Naive B cell (primary cell): ENCODE data around the gene AGBL4. TPM values are rescaled to one million over a fixed set of nuclear protein-coding genes. Genes with fewer than 3 reads are reported as not detected.

ENCODE experiments used
- ATAC-seq, 2 donors: fragments of 150-1000 bp; cut with Tn5 transposase; 2 replicates each; pipeline ENCODE4 v1.10.0; 2021; ENCODE audit warnings: low read depth in 2 of 2, mild to moderate bottlenecking in 2 of 2, moderate library complexity in 2 of 2
- DNase-seq: peaks from one replicate; pipeline ENCODE4 v3.0.0; 2022
- H3K27ac Mint-ChIP-seq, 6 donors: one replicate each; pipeline ENCODE4 v1.8.0; 2020 to 2022; ENCODE audit warnings: mild to moderate bottlenecking in 6 of 6, mixed read lengths in 6 of 6, moderate library complexity in 5 of 6, inconsistent platforms in 2 of 6
- H3K27me3 Mint-ChIP-seq, 3 donors: one replicate each; pipeline ENCODE4 v1.8.0; 2021 to 2022; ENCODE audit warnings: mixed read lengths in 3 of 3, mild to moderate bottlenecking in 1 of 3
- H3K36me3 Mint-ChIP-seq, 2 donors: one replicate each; pipeline ENCODE4 v1.8.0; 2020 to 2022; ENCODE audit warnings: mixed read lengths in 2 of 2, inconsistent platforms in 1 of 2, mild to moderate bottlenecking in 1 of 2
- H3K4me1 Mint-ChIP-seq, 3 donors: one replicate each; pipeline ENCODE4 v1.8.0; 2020 to 2022; ENCODE audit warnings: mixed read lengths in 3 of 3, inconsistent platforms in 1 of 3, mild to moderate bottlenecking in 1 of 3, moderate library complexity in 1 of 3
- H3K4me3 Mint-ChIP-seq, 8 donors: one replicate each; pipeline ENCODE4 v1.8.0; 2020 to 2022; ENCODE audit warnings: mild to moderate bottlenecking in 8 of 8, mixed read lengths in 8 of 8, moderate library complexity in 8 of 8, inconsistent platforms in 2 of 8
- H3K9me3 Mint-ChIP-seq, 7 donors: one replicate each; pipeline ENCODE4 v1.8.0; 2020 to 2022; ENCODE audit warnings: mixed read lengths in 7 of 7, mild to moderate bottlenecking in 5 of 7, inconsistent platforms in 2 of 7, moderate library complexity in 1 of 7
- polyA plus RNA-seq, 6 donors: library from polyadenylated mRNA; unstranded; fragments of 300-500 nt; fragmentation: Illumina TruSeq; gene quantifications; one replicate each; pipeline ENCODE4 v1.2.3, GENCODE V29; 2021; ENCODE audit warnings: low read depth in 6 of 6

The AGBL4 gene
- polyA plus RNA-seq, 6 donors from 2014 or later, result 0.18 to 0.32 (median 0.20) TPM; not detected in 3

GRCh38 chr1:49225464-49225863 lies 798.3 kb downstream of the AGBL4 start:
- Mint-ChIP-seq H3K27ac (no peak overlapping the region), H3K27me3 (peaks cover 0 to 6% (median 0%) of the 10 kb centered on the region in 3 donors), H3K4me3 (no peak overlapping the region), H3K9me3 (no peaks in the 10 kb centered on the region), H3K4me1 (no peaks in the 10 kb centered on the region), H3K36me3 (no peaks in the 10 kb centered on the region)
- DNase-seq, result no peak
- no peak for ATAC-seq

DNA sequence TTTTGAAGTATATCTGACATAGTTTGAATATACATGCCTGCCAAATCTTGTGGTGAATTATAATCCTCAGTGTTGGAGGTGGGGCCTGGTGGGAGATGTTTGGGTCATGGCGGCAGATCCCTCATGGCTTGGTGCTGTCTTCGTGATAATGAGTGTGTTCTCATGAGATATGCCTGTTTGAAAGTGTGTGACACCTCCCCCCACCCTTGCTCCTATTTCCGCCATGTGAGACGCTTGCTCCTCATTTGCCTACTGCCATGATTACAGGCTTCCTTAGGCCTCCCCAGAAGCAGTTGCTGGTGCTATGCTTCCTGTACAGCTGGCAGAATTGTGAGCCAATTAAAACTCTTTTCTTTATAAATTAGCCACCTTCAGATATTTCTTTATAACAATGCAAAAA lies 810.5 kb downstream of the AGBL4 start:
- peaks cover 0 to 4% (median 0%) of the 10 kb centered on the region in 3 donors for H3K27me3 Mint-ChIP-seq

DNA sequence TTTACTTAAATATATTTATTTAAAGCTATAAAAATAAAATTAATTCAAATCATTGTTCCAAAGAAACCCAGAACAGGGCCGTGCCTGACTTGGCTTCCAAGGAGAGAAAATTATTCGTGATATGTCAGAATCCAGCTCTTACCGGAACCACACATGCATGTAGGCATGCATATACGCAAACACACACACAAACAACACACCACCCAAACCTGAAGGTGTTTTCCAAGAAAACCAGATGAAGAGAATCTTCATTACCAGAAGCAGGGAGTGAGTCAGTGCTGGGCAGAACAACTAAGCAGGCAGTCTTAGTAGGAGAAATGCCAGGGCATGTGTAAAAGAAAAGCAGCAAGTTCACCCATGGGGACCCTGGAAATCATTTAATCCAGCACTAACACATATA lies 815.0 kb downstream of the AGBL4 start:
- ATAC-seq, result no peak
- DNase-seq, result no peak
- no peak overlapping the region for H3K27ac Mint-ChIP-seq
- no peak overlapping the region for H3K4me3 Mint-ChIP-seq
- peaks cover 0 to 8% (median 4%) of the 10 kb centered on the region in 3 donors for H3K27me3 Mint-ChIP-seq
- H3K4me1 Mint-ChIP-seq, result no peaks in the 10 kb centered on the region
- no peaks in the 10 kb centered on the region for H3K36me3 Mint-ChIP-seq
- peaks cover 0 to 6% (median 0%) of the 10 kb centered on the region in 7 donors for H3K9me3 Mint-ChIP-seq

More for the DNA sequence above, 810.5 kb downstream of the AGBL4 start:
- DNase-seq, result no peak
- H3K4me3 Mint-ChIP-seq, result no peak overlapping the region
- ATAC-seq, result no peak
- H3K36me3 Mint-ChIP-seq, result no peaks in the 10 kb centered on the region
- H3K9me3 Mint-ChIP-seq, result peaks cover 0 to 3% (median 0%) of the 10 kb centered on the region in 7 donors
- H3K27ac Mint-ChIP-seq, result no peak overlapping the region
- no peaks in the 10 kb centered on the region for H3K4me1 Mint-ChIP-seq

DNA sequence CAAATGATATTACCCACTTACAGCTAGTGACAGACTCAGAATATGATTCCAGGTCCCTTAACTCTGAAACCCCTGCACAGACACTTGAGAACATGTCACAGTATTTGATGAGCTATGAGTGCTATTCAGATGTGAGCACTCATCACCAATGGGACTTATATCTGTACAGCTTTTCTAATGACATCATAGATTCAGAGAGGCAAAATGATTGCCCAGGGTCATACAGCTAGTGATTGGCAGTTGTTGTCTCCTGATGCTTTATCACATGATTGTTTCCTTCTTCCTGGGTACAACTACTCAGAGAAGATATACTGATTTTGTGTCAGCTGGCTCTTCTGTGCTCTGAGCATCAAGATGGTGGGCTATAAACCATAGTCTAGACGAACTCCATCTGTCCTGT lies 819.0 kb downstream of the AGBL4 start:
- Mint-ChIP-seq H3K9me3 (peaks cover 0 to 15% (median 7%) of the 10 kb centered on the region in 7 donors), H3K36me3 (no peaks in the 10 kb centered on the region), H3K27ac (no peak overlapping the region), H3K27me3 (peaks cover 7 to 9% (median 9%) of the 10 kb centered on the region in 3 donors), H3K4me3 (no peak overlapping the region), H3K4me1 (no peaks in the 10 kb centered on the region)
- DNase-seq (no peak), ATAC-seq (no peak)

DNA sequence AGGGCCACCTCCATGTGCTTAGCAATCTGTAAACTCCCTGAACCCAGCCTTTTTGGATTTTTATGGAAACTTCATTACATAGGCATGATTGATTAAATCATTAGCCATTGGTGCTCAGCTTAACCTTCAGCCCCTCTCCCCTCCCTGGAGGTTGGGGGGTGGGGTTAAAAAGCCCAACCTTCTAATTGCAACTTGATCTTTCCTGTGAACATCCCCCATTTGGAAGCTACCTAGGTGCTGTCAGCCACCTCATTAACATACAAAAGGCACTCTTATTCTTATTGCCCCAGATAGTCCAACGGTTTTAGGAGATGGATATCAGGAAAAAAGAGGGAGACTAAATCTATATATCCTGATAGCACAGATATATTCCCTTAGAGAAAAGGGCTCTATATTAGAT lies 823.0 kb downstream of the AGBL4 start:
- no peak overlapping the region for H3K4me3 Mint-ChIP-seq
- peaks cover 5 to 34% (median 11%) of the 10 kb centered on the region in 7 donors for H3K9me3 Mint-ChIP-seq
- no peaks in the 10 kb centered on the region for H3K36me3 Mint-ChIP-seq
- no peak for ATAC-seq
- no peak for DNase-seq
- H3K27me3 Mint-ChIP-seq, result peaks cover 5 to 12% (median 6%) of the 10 kb centered on the region in 3 donors
- H3K4me1 Mint-ChIP-seq, result no peaks in the 10 kb centered on the region
- H3K27ac Mint-ChIP-seq, result no peak overlapping the region

GRCh38 chr1:49199564-49199963 lies 824.2 kb downstream of the AGBL4 start:
- Mint-ChIP-seq H3K4me3 (no peak overlapping the region), H3K27ac (no peak overlapping the region), H3K27me3 (peaks cover 5 to 12% (median 5%) of the 10 kb centered on the region in 3 donors), H3K9me3 (peaks cover 10 to 46% (median 20%) of the 10 kb centered on the region in 7 donors), H3K4me1 (no peaks in the 10 kb centered on the region), H3K36me3 (no peaks in the 10 kb centered on the region)
- DNase-seq (no peak), ATAC-seq (no peak)

DNA sequence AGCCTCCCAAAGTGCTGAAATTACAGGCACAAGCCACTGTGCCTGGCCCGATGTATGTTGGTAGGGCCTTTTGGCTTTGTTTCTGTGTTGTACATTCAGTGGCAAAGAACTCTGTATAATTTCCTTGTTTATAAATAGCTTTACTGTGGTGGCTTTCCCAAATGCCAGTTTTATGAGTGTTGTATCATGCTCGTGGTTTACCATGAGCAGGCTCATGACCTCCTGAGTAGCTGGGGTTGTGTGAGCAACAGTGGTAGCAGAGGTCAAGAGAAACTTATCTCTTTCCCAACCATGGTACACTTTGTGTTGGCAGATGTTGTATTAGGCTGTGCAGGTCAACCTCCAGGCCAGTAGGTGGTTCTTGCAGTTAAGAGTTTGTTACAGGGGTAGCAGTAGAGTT lies 826.7 kb downstream of the AGBL4 start:
- no peak overlapping the region for H3K27ac Mint-ChIP-seq
- no peak overlapping the region for H3K4me3 Mint-ChIP-seq
- H3K27me3 Mint-ChIP-seq, result peaks cover 5 to 12% (median 5%) of the 10 kb centered on the region in 3 donors
- no peaks in the 10 kb centered on the region for H3K4me1 Mint-ChIP-seq
- peaks cover 10 to 46% (median 21%) of the 10 kb centered on the region in 7 donors for H3K9me3 Mint-ChIP-seq
- DNase-seq (no peak), ATAC-seq (no peak)
- H3K36me3 Mint-ChIP-seq, result no peaks in the 10 kb centered on the region

DNA sequence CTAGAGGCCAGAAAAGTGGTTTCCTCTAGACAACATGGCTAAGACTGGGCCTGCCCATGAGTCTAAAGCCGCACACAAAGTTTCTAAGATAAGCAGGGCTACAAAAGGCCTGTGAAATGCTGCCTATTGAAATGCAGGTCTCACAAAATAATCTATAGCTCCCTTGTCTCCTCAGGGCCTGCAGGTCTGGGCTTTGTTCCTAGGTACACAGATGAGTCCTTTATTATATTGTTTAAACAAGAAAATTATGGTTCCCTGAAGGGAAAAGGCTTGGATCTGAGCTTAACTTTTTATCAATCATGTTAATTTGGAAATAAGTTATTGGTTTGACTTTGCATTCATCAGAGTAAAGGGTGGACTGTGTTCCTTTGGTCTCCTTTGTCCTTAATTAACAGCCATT lies 833.6 kb downstream of the AGBL4 start:
- DNase-seq (no peak), ATAC-seq (no peak)
- Mint-ChIP-seq H3K4me1 (no peaks in the 10 kb centered on the region), H3K27me3 (peaks cover 0 to 4% (median 0%) of the 10 kb centered on the region in 3 donors), H3K27ac (no peak overlapping the region), H3K4me3 (no peak overlapping the region), H3K36me3 (peaks cover 0 to 7% of the 10 kb centered on the region in 2 donors), H3K9me3 (peaks cover 11 to 42% (median 15%) of the 10 kb centered on the region in 7 donors)

GRCh38 chr1:49187056-49187455 lies 836.7 kb downstream of the AGBL4 start:
- H3K9me3 Mint-ChIP-seq, result peaks cover 0 to 18% (median 7%) of the 10 kb centered on the region in 7 donors
- no peak for ATAC-seq
- no peak for DNase-seq
- no peaks in the 10 kb centered on the region for H3K4me1 Mint-ChIP-seq
- H3K36me3 Mint-ChIP-seq, result peaks cover 0 to 7% of the 10 kb centered on the region in 2 donors
- H3K27ac Mint-ChIP-seq, result no peak overlapping the region
- H3K27me3 Mint-ChIP-seq, result peaks cover 0 to 4% (median 0%) of the 10 kb centered on the region in 3 donors
- H3K4me3 Mint-ChIP-seq, result no peak overlapping the region

DNA sequence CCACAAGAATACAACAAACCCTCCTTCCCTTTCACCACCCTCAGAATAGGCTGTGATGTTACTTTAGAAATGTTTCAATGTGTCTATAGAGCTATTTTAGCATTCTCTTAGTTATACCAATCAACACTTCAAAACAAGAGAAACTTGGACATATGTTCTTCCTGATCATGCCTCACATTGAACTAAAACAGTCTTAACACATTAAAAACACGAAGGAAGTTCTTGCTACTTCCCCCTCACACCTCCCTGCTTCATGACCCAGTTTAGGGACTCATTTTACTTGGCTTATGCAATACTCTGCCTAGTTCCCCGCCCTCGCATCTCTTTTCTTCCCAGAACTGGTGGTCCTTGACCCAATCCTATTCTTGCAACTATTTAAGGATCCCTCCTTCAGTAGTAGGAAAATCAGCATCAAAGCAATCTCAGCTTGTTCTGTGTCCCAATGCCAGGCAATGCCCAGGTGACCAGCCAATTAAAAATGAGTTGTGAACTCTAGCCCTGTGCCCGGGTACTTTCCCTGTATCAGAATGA lies 838.2 kb downstream of the AGBL4 start:
- H3K36me3 Mint-ChIP-seq, result peaks cover 0 to 7% of the 10 kb centered on the region in 2 donors
- H3K27me3 Mint-ChIP-seq, result peaks cover 0 to 4% (median 0%) of the 10 kb centered on the region in 3 donors
- peaks cover 0 to 18% (median 5%) of the 10 kb centered on the region in 7 donors for H3K9me3 Mint-ChIP-seq
- no peak for DNase-seq
- no peaks in the 10 kb centered on the region for H3K4me1 Mint-ChIP-seq
- H3K27ac Mint-ChIP-seq, result peak overlapping the region in 1 of 6 donors; percentile 19
- H3K4me3 Mint-ChIP-seq, result no peak overlapping the region
- no peak for ATAC-seq

DNA sequence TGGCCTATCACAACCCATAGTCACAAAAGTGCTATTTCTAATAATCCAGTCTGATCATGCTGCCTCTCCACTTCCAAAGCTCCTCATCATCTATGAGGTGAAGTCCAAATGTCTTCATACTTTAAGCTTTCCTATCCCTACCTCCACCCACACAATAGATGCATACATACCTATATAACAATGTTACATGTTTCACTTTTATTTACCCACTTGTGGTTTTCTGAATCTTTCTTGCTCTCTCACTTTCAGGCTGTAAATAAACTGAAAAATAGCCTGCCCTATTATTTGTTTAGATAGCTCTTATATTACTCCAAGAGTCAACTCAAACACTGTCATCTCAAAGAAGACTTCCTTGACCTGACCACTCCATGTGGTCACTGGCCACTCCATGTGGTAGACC lies 840.3 kb downstream of the AGBL4 start:
- no peak overlapping the region for H3K4me3 Mint-ChIP-seq
- no peak overlapping the region for H3K27ac Mint-ChIP-seq
- H3K4me1 Mint-ChIP-seq, result no peaks in the 10 kb centered on the region
- H3K9me3 Mint-ChIP-seq, result peaks cover 0 to 18% (median 5%) of the 10 kb centered on the region in 7 donors
- no peak for DNase-seq
- peaks cover 0 to 7% of the 10 kb centered on the region in 2 donors for H3K36me3 Mint-ChIP-seq
- peaks cover 0 to 4% (median 0%) of the 10 kb centered on the region in 3 donors for H3K27me3 Mint-ChIP-seq
- ATAC-seq, result no peak

DNA sequence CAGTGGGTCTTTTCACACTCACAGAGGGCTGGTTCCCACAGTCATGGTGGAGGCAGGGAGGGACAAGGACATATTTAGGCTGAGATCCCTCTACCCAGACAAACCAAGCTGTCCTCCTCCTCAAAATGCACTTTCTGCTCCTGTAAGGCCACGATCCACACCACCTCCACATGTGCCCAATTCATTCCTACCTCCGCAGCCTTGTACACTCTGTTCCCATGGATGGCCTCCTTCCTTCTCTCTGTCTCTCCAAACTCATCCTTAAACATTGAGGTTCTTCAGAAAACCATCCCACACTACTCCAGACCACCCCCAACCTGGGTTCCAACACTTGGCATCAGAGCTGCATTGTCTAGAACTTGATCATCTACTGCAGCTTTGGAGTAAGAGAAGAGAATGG lies 842.7 kb downstream of the AGBL4 start:
- H3K4me3 Mint-ChIP-seq, result no peak overlapping the region
- DNase-seq (no peak), ATAC-seq (no peak)
- H3K27me3 Mint-ChIP-seq, result peaks cover 0 to 4% (median 0%) of the 10 kb centered on the region in 3 donors
- no peaks in the 10 kb centered on the region for H3K4me1 Mint-ChIP-seq
- no peaks in the 10 kb centered on the region for H3K36me3 Mint-ChIP-seq
- H3K27ac Mint-ChIP-seq, result no peak overlapping the region
- H3K9me3 Mint-ChIP-seq, result peaks cover 0 to 11% (median 0%) of the 10 kb centered on the region in 7 donors

- peaks cover 0 to 2% (median 0%) of the 10 kb centered on the region in 7 donors for H3K9me3 Mint-ChIP-seq
- peak overlapping the region in 1 of 6 donors; percentile 6 for H3K27ac Mint-ChIP-seq
- peaks cover 0 to 8% (median 0%) of the 10 kb centered on the region in 3 donors for H3K27me3 Mint-ChIP-seq
- H3K36me3 Mint-ChIP-seq, result no peaks in the 10 kb centered on the region
- H3K4me3 Mint-ChIP-seq, result no peak overlapping the region
- ATAC-seq (no peak), DNase-seq (no peak)
- H3K4me1 Mint-ChIP-seq, result no peaks in the 10 kb centered on the region
Measured at GRCh38 chr1:49171941-49172593, 851.7 kb downstream of the AGBL4 start.

DNA sequence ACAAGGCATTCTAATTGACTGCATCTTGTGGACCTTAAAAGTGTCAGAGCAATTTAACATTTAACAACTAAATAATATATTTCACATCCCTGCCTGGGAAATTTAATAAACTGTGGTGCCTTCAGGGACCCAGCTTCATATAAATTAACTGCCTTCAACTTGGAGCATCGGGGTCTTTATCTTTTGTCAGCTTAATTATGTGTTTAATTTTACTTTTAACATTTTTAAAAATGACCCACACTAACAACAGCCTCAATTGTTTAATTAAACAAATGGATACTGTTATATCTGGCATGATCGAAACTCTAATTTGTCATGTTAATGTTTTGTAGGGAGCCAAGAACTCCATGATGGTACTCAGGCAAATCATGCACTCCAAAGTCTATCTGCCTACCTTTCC lies 857.7 kb downstream of the AGBL4 start:
- peaks cover 0 to 3% (median 0%) of the 10 kb centered on the region in 7 donors for H3K9me3 Mint-ChIP-seq
- DNase-seq (no peak), ATAC-seq (no peak)
- H3K4me3 Mint-ChIP-seq, result no peak overlapping the region
- no peaks in the 10 kb centered on the region for H3K27me3 Mint-ChIP-seq
- no peaks in the 10 kb centered on the region for H3K36me3 Mint-ChIP-seq
- H3K4me1 Mint-ChIP-seq, result no peaks in the 10 kb centered on the region
- H3K27ac Mint-ChIP-seq, result no peak overlapping the region
